Calu3 (cell line): ENCODE results near the gene RAB3IL1. TPM values are rescaled to one million over a fixed set of nuclear protein-coding genes. Genes with fewer than 3 reads are reported as not detected.

Experiments used
- BruUV-seq: library from RNA; stranded (reverse); fragments of 400-500 nt; replicated peaks from 2 replicates; lab custom pipeline; 2021; lab: Mats Ljungman, UMichigan
- CTCF ChIA-PET: fragments of 300-600 bp; sonication (Branson Sonifier 250); formaldehyde crosslinking; loops from one replicate; lab custom pipeline; 2022; ENCODE audit warnings: antibody characterized with exemption; lab: Charles Lee
- DNase-seq: peaks from one replicate; pipeline ENCODE4 v3.0.0; 2022
- H3K27ac Mint-ChIP-seq: one replicate; pipeline ENCODE4 v1.8.0; 2022; ENCODE audit warnings: mixed read lengths; ENCODE audit not compliant: unreplicated experiment
- H3K27me3 Mint-ChIP-seq: one replicate; pipeline ENCODE4 v1.8.0; 2022; ENCODE audit warnings: mixed read lengths; ENCODE audit not compliant: unreplicated experiment
- H3K36me3 Mint-ChIP-seq: one replicate; pipeline ENCODE4 v1.8.0; 2022; ENCODE audit warnings: mild to moderate bottlenecking, moderate library complexity, mixed read lengths; ENCODE audit not compliant: insufficient read depth, unreplicated experiment
- H3K4me1 Mint-ChIP-seq: one replicate; pipeline ENCODE4 v1.8.0; 2022; ENCODE audit warnings: mild to moderate bottlenecking, low read depth, mixed read lengths; ENCODE audit not compliant: unreplicated experiment
- H3K4me3 Mint-ChIP-seq: one replicate; pipeline ENCODE4 v1.8.0; 2022; ENCODE audit warnings: mild to moderate bottlenecking, low read depth, moderate library complexity, mixed read lengths; ENCODE audit not compliant: unreplicated experiment
- H3K9me3 Mint-ChIP-seq: one replicate; pipeline ENCODE4 v1.8.0; 2022; ENCODE audit warnings: low read depth, mixed read lengths; ENCODE audit not compliant: unreplicated experiment
- CTCF ChIP-seq: fragments of 200-600 bp; IDR thresholded peaks from one replicate; pipeline ENCODE4 v1.8.0; 2022; ENCODE audit warnings: antibody characterized with exemption; ENCODE audit not compliant: unreplicated experiment
- intact Hi-C: fragments of 100-400 bp; cut with micrococcal nuclease; formaldehyde crosslinking; loops from one replicate; pipeline ENCODE4 v1.10.0; 2022; ENCODE audit not compliant: unreplicated experiment
- total RNA-seq: library from RNA; stranded (reverse); gene quantifications from 2 replicates; pipeline ENCODE4 v1.2.3, GENCODE V29; 2022

Gene RAB3IL1
- total RNA-seq, 1 experiment from 2014 or later: 0.76 TPM

GRCh38 chr11:61957021-61957770, 39.8 kb upstream of the RAB3IL1 start:
- H3K9me3 Mint-ChIP-seq: no peaks in the 10 kb centered on the region
- TF ChIP-seq CTCF: no peak
- intact Hi-C loops: no loop called here
- H3K27ac Mint-ChIP-seq: no peak overlapping the region
- H3K4me3 Mint-ChIP-seq: no peak overlapping the region
- H3K36me3 Mint-ChIP-seq: peaks cover 24% of the 10 kb centered on the region
- no peak for DNase-seq
- peaks cover 25% of the 10 kb centered on the region for H3K4me1 Mint-ChIP-seq
- H3K27me3 Mint-ChIP-seq: no peaks in the 10 kb centered on the region
- CTCF ChIA-PET: interaction anchor here (0.6 kb wide), 1 partner anchor 11 kb away, joined by 3 read pairs; no protein-coding TSS in a partner anchor
- BruUV-seq: no TSS peak

- H3K36me3 Mint-ChIP-seq: peaks cover 16% of the 10 kb centered on the region
- no TSS peak for BruUV-seq
- no peaks in the 10 kb centered on the region for H3K27me3 Mint-ChIP-seq
- peaks cover 17% of the 10 kb centered on the region for H3K4me1 Mint-ChIP-seq
- no peak for TF ChIP-seq CTCF
- no peak overlapping the region for H3K4me3 Mint-ChIP-seq
- no peaks in the 10 kb centered on the region for H3K9me3 Mint-ChIP-seq
- intact Hi-C loops: no loop called here
- no peak for DNase-seq
- CTCF ChIA-PET: no interaction called here
- no peak overlapping the region for H3K27ac Mint-ChIP-seq
Observed at GRCh38 chr11:61956191-61957020, 39.0 kb upstream of the RAB3IL1 start.

- BruUV-seq: no TSS peak
- Mint-ChIP-seq H3K9me3 (no peaks in the 10 kb centered on the region), H3K36me3 (peaks cover 10% of the 10 kb centered on the region), H3K27ac (no peak overlapping the region), H3K27me3 (no peaks in the 10 kb centered on the region), H3K4me1 (peaks cover 14% of the 10 kb centered on the region), H3K4me3 (no peak overlapping the region)
- CTCF ChIA-PET: interaction anchor here (0.6 kb wide), 1 partner anchor 56 kb away, joined by 4 read pairs; no protein-coding TSS in a partner anchor
- no peak for TF ChIP-seq CTCF
- intact Hi-C loops: no loop called here
- DNase-seq: no peak
Observed at GRCh38 chr11:61955422-61956135, 38.2 kb upstream of the RAB3IL1 start.

GRCh38 chr11:61954851-61955421, 37.6 kb upstream of the RAB3IL1 start:
- H3K36me3 Mint-ChIP-seq: peaks cover 7% of the 10 kb centered on the region
- H3K4me1 Mint-ChIP-seq: peaks cover 14% of the 10 kb centered on the region
- DNase-seq: no peak
- no TSS peak for BruUV-seq
- no peak overlapping the region for H3K4me3 Mint-ChIP-seq
- no peaks in the 10 kb centered on the region for H3K9me3 Mint-ChIP-seq
- CTCF ChIA-PET: interaction anchor here (0.6 to 0.7 kb wide), 4 partner anchors 11 to 157 kb away, joined by 3 to 4 read pairs (median 4); no protein-coding TSS in a partner anchor
- TF ChIP-seq CTCF: no peak
- intact Hi-C loops: no loop called here
- H3K27me3 Mint-ChIP-seq: no peaks in the 10 kb centered on the region
- no peak overlapping the region for H3K27ac Mint-ChIP-seq
